Nephron (organoid): Measurements from ENCODE around the gene TRIP6.
A peak's percentile ranks its signal among the peaks of the same experiment; 100 is the strongest.

Experiments
- H3K27ac Mint-ChIP-seq, 3 experiments: 2 replicates each; pipeline ENCODE4 v1.8.0; 2020; ENCODE audit warnings: mixed read lengths in 3 of 3, mild to moderate bottlenecking in 2 of 3, moderate library complexity in 1 of 3
- H3K27me3 Mint-ChIP-seq: 2 replicates; pipeline ENCODE4 v1.8.0; 2021; ENCODE audit warnings: low read depth, mild to moderate bottlenecking, moderate library complexity, mixed read lengths
- H3K36me3 Mint-ChIP-seq: 2 replicates; pipeline ENCODE4 v1.8.0; 2020; ENCODE audit warnings: low read depth, mixed read lengths
- H3K4me1 Mint-ChIP-seq: 2 replicates; pipeline ENCODE4 v1.8.0; 2020; ENCODE audit warnings: mixed read lengths
- H3K4me3 Mint-ChIP-seq, 3 experiments: 2 replicates each; pipeline ENCODE4 v1.8.0; 2020; ENCODE audit warnings: mild to moderate bottlenecking in 3 of 3, mixed read lengths in 3 of 3, moderate library complexity in 2 of 3
- H3K9me3 Mint-ChIP-seq: 2 replicates; pipeline ENCODE4 v1.8.0; 2020; ENCODE audit warnings: mixed read lengths
- CTCF ChIP-seq, 3 experiments: fragments of 200-600 bp; sonication (generic); IDR thresholded peaks; one replicate each; pipeline ENCODE4 v1.5.0; 2021; ENCODE audit warnings: antibody characterized with exemption in 3 of 3; ENCODE audit not compliant: unreplicated experiment in 3 of 3

TRIP6 gene

GRCh38 chr7:100895701-100895955 lies 28.4 kb downstream of the TRIP6 start, which contains the start of gene ACHE:
Gene ACHE (minus strand): TSS chr7:100895888. CDS start chr7:100894232, 1,656 bp downstream.
- Mint-ChIP-seq H3K36me3 (no peaks in the 10 kb centered on the region), H3K27me3 (peaks cover 37% of the 10 kb centered on the region), H3K27ac (peak within 1 kb of the TSS in 2 of 3 experiments; percentile 14 to 75), H3K4me3 (peak within 1 kb of the TSS; percentile 84 to 93 (median 88)), H3K4me1 (peaks cover 23% of the 10 kb centered on the region), H3K9me3 (no peaks in the 10 kb centered on the region)
- TF ChIP-seq CTCF (IDR thresholded peaks at IDR 0.05; ENCODE audit: unreplicated experiment in 3 of 3): no peak

- Mint-ChIP-seq H3K27me3 (peaks cover 37% of the 10 kb centered on the region), H3K36me3 (no peaks in the 10 kb centered on the region), H3K4me1 (peaks cover 22% of the 10 kb centered on the region), H3K9me3 (no peaks in the 10 kb centered on the region), H3K27ac (peak overlapping the region in 2 of 3 experiments; percentile 14 to 75), H3K4me3 (peak overlapping the region; percentile 84 to 93 (median 88))
- TF ChIP-seq CTCF (IDR thresholded peaks at IDR 0.05; ENCODE audit: unreplicated experiment in 3 of 3): no peak
These were observed 29.0 kb downstream of the TRIP6 start for GRCh38 chr7:100895956-100896731.

GRCh38 chr7:100896732-100897608 lies 29.8 kb downstream of the TRIP6 start:
- TF ChIP-seq CTCF (IDR thresholded peaks at IDR 0.05; ENCODE audit: unreplicated experiment in 3 of 3): peak; percentile 83 to 88 (median 86)
- Mint-ChIP-seq H3K27ac (no peak overlapping the region), H3K36me3 (no peaks in the 10 kb centered on the region)

GRCh38 chr7:100897772-100898454 lies 30.7 kb downstream of the TRIP6 start:
- no peak for TF ChIP-seq CTCF (IDR thresholded peaks at IDR 0.05; ENCODE audit: unreplicated experiment in 3 of 3)
- no peaks in the 10 kb centered on the region for H3K36me3 Mint-ChIP-seq
- peaks cover 37% of the 10 kb centered on the region for H3K27me3 Mint-ChIP-seq
- H3K27ac Mint-ChIP-seq: no peak overlapping the region
- H3K4me3 Mint-ChIP-seq: peak overlapping the region; percentile 79 to 85 (median 82)
- H3K4me1 Mint-ChIP-seq: peaks cover 6% of the 10 kb centered on the region
- no peaks in the 10 kb centered on the region for H3K9me3 Mint-ChIP-seq

More at GRCh38 chr7:100896732-100897608, 29.8 kb downstream of the TRIP6 start:
- peak overlapping the region; percentile 84 to 93 (median 88) for H3K4me3 Mint-ChIP-seq
- no peaks in the 10 kb centered on the region for H3K9me3 Mint-ChIP-seq
- peaks cover 14% of the 10 kb centered on the region for H3K4me1 Mint-ChIP-seq
- H3K27me3 Mint-ChIP-seq: peaks cover 37% of the 10 kb centered on the region

- Mint-ChIP-seq H3K27me3 (peaks cover 42% of the 10 kb centered on the region), H3K4me3 (no peak overlapping the region)
- no peak for TF ChIP-seq CTCF (IDR thresholded peaks at IDR 0.05; ENCODE audit: unreplicated experiment in 3 of 3)
These were observed 32.2 kb downstream of the TRIP6 start for GRCh38 chr7:100899432-100899831.

More at GRCh38 chr7:100899432-100899831, 32.2 kb downstream of the TRIP6 start:
- Mint-ChIP-seq H3K4me1 (peaks cover 5% of the 10 kb centered on the region), H3K36me3 (no peaks in the 10 kb centered on the region), H3K9me3 (no peaks in the 10 kb centered on the region), H3K27ac (no peak overlapping the region)
